K562 (cell line): ENCODE data around the gene PRRC2C. TPM values are rescaled to one million over a fixed set of nuclear protein-coding genes. Genes with fewer than 3 reads are reported as not detected.

ENCODE experiments used
- ATAC-seq: fragments of 200-7000 bp; cut with Tn5 transposase; 3 replicates; pipeline ENCODE4 v1.9.1; 2020; ENCODE audit warnings: moderate library complexity
- BruUV-seq: library from RNA; stranded (reverse); fragments of 400-500 nt; replicated peaks from 2 replicates; lab custom pipeline; 2021; lab: Mats Ljungman, UMichigan
- CTCF ChIA-PET: fragments of 300-600 bp; formaldehyde crosslinking; extraction: SDS; loops from one replicate; lab custom pipeline; 2021; ENCODE audit warnings: low intra/inter-chr PET ratio; lab: Yijun Ruan, JAX
- POLR2A ChIA-PET: fragments of 300-600, 350-650 bp; sonication (Branson Sonifier 250); formaldehyde crosslinking; extraction: SDS; loops from one replicate; lab custom pipeline; 2021; ENCODE audit warnings: antibody characterized with exemption, inconsistent platforms; lab: Yijun Ruan, JAX
- DNase-seq, 4 experiments: peaks; one replicate each; pipeline versions ENCODE4 v3.0.0 to v3.0.0-alpha.2; 2011 to 2018; ENCODE audit warnings: low spot score in 3 of 4, mixed read lengths in 3 of 4; ENCODE audit errors: extremely low read depth in 1 of 4
- FAIRE-seq: peaks from 2 replicates; lab custom pipeline; 2011; peaks lifted over from hg19 to GRCh38; lab: Jason Lieb, UNC
- H2AFZ ChIP-seq: 2 replicates; pipeline ENCODE4 v1.6.0; 2011; ENCODE audit warnings: low read depth, low read length, control low read depth, inconsistent platforms
- H3K27ac ChIP-seq: fragments of 200-600 bp; 3 replicates; pipeline ENCODE4 v1.8.0; 2011; ENCODE audit warnings: low read depth, mild to moderate bottlenecking, control low read depth, inconsistent platforms, low read length, moderate library complexity, mixed read lengths; ENCODE audit errors: extremely low read depth
- H3K27me3 ChIP-seq, 2 experiments: fragments of 300-600 bp in 1 of 2; 2 replicates in 1 of 2; 3 replicates in 1 of 2; pipeline versions ENCODE4 v1.6.0 to v1.8.0; 2011; ENCODE audit warnings: inconsistent platforms in 2 of 2, low read length in 2 of 2, mild to moderate bottlenecking in 1 of 2, mixed read lengths in 1 of 2, moderate library complexity in 1 of 2; ENCODE audit not compliant: control insufficient read depth in 2 of 2, insufficient read depth in 2 of 2
- H3K36me3 ChIP-seq: fragments of 300-600 bp; 3 replicates; pipeline ENCODE4 v1.8.0; 2011; ENCODE audit warnings: mild to moderate bottlenecking, low read length, inconsistent platforms; ENCODE audit not compliant: control insufficient read depth, insufficient read depth
- H3K4me1 ChIP-seq, 2 experiments: fragments of 200-600 bp in 1 of 2; replicated peaks in 1 of 2; 2 replicates in 1 of 2; 3 replicates in 1 of 2; pipeline versions ENCODE4 v1.5.1 to v1.8.0; 2011; ENCODE audit warnings: inconsistent platforms in 2 of 2, low read length in 2 of 2, mild to moderate bottlenecking in 1 of 2, mixed read lengths in 1 of 2, moderate library complexity in 1 of 2; ENCODE audit not compliant: control insufficient read depth in 2 of 2, insufficient read depth in 2 of 2
- H3K4me2 ChIP-seq: 2 replicates; pipeline ENCODE4 v1.6.1; 2011; ENCODE audit warnings: low read length, control low read depth, inconsistent platforms, mixed read lengths; ENCODE audit not compliant: insufficient read depth
- H3K4me3 ChIP-seq: fragments of 200-600 bp; sonication (generic), shearing (Covaris generic); 2 replicates; pipeline ENCODE4 v1.5.1; 2016; ENCODE audit warnings: control low read depth, inconsistent platforms
- H3K79me2 ChIP-seq: fragments of 200-600 bp; 3 replicates; pipeline ENCODE4 v1.8.0; 2011; ENCODE audit warnings: low read length, inconsistent platforms; ENCODE audit not compliant: control insufficient read depth, insufficient read depth
- H3K9ac ChIP-seq, 2 experiments: 2 replicates each; pipeline versions ENCODE4 v1.6.0 to v1.6.1; 2011; ENCODE audit warnings: low read depth in 2 of 2, low read length in 2 of 2, control low read depth in 1 of 2, inconsistent platforms in 1 of 2, mild to moderate bottlenecking in 1 of 2, mixed read lengths in 1 of 2; ENCODE audit not compliant: insufficient read depth in 1 of 2
- H3K9me1 ChIP-seq: one replicate; pipeline ENCODE4 v1.6.0; 2011; ENCODE audit warnings: inconsistent platforms, mild to moderate bottlenecking, low read length, moderate library complexity; ENCODE audit not compliant: control insufficient read depth, insufficient read depth
- H3K9me3 ChIP-seq: replicated peaks from 2 replicates; pipeline ENCODE4 v1.5.1; 2011; ENCODE audit warnings: low read depth, low read length, inconsistent platforms; ENCODE audit not compliant: control insufficient read depth, insufficient read depth
- H4K20me1 ChIP-seq: replicated peaks from 2 replicates; pipeline ENCODE4 v1.6.1; 2011; ENCODE audit warnings: low read length, inconsistent platforms, mixed read lengths; ENCODE audit not compliant: control insufficient read depth, insufficient read depth
- RBM15 ChIP-seq: fragments of 200-400 bp; formaldehyde crosslinking; IDR thresholded peaks from 2 replicates; pipeline ENCODE4 v1.6.1; 2018; ENCODE audit warnings: mild to moderate bottlenecking, low read length, moderate library complexity; ENCODE audit not compliant: insufficient read depth
- ZNF140 ChIP-seq: fragments of 250-450 bp; sonication (Bioruptor Pico); IDR thresholded peaks from 2 replicates; pipeline ENCODE4 v1.8.0; 2021; ENCODE audit warnings: moderate library complexity, mild to moderate bottlenecking, inconsistent platforms
- ZNF79 ChIP-seq: fragments of 250-450 bp; sonication (Bioruptor Pico); IDR thresholded peaks from 2 replicates; pipeline ENCODE4 v1.4.0; 2020; ENCODE audit warnings: low read depth, mild to moderate bottlenecking, moderate library complexity
- WGBS: fragments of 100-300 bp; shearing (Covaris generic); methylation state at CpG from one replicate; pipeline ENCODE4 v1.1.6; 2016; ENCODE audit warnings: low coverage, mixed read lengths; ENCODE audit not compliant: insufficient coverage; ENCODE audit errors: missing lambda C conversion rate; 5-methylcytosine and 5-hydroxymethylcytosine counted together
- in situ Hi-C: fragments of 300-500 bp; cut with MboI; formaldehyde crosslinking; loops from 4 replicates; pipeline ENCODE4 v1.15.0; 2018; ENCODE audit warnings: inconsistent platforms, mixed read lengths
- intact Hi-C: fragments of 100-400 bp; cut with micrococcal nuclease; formaldehyde crosslinking; loops from 2 replicates; pipeline ENCODE4 v1.14.2; 2022
- polyA plus RNA-seq, 8 experiments: library from polyadenylated mRNA; depleted of rRNA in 4 of 8; stranded (reverse) in 5 of 8; unstranded in 3 of 8; fragments of >200 nt; fragmentation: Nextera tagmentation in 2 of 8; fragmentation: Illumina TruSeq in 1 of 8; extraction: Ambion mirVana in 2 of 8; extraction: Trizol in 1 of 8; gene quantifications; 2 replicates each; pipeline versions ENCODE4 v1.2.1 to v1.2.3, GENCODE V29; 2011 to 2014; ENCODE audit warnings: inconsistent platforms in 1 of 8, missing spikeins in 1 of 8
- total RNA-seq, 7 experiments: library from RNA; depleted of rRNA in 6 of 7; stranded (reverse); fragments of >200 nt in 6 of 7; fragmentation: Illumina TruSeq in 2 of 7; extraction: Trizol in 2 of 7; gene quantifications; 2 replicates each; pipeline versions ENCODE4 v1.2.1 to v1.2.3, GENCODE V29; 2011 to 2021; ENCODE audit warnings: low replicate concordance in 1 of 7
- TF ChIP-seq, protein P1 (sequence below), 2 experiments: IDR thresholded peaks; 2 replicates each; pipeline ENCODE4 v1.6.1; 2011; ENCODE audit warnings: borderline replicate concordance in 1 of 2, control low read depth in 1 of 2, low read depth in 1 of 2, low read length in 1 of 2, mild to moderate bottlenecking in 1 of 2, mixed read lengths in 1 of 2, moderate library complexity in 1 of 2; ENCODE audit not compliant: insufficient read depth in 1 of 2, insufficient read length in 1 of 2, poor library complexity in 1 of 2, severe bottlenecking in 1 of 2; ENCODE audit errors: extremely low read depth in 1 of 2
- TF ChIP-seq, protein P2 (sequence below): fragments of 450-650 bp; formaldehyde crosslinking; IDR thresholded peaks from 2 replicates; pipeline ENCODE4 v1.4.0; 2020; ENCODE audit warnings: mild to moderate bottlenecking, moderate library complexity

PRRC2C gene
- total and polyA plus RNA-seq, 9 of the 15 experiments (the other 6 are each of a cell fraction or from before 2014, with no cell fraction given): 61.9 to 237 (median 105) TPM

DNA sequence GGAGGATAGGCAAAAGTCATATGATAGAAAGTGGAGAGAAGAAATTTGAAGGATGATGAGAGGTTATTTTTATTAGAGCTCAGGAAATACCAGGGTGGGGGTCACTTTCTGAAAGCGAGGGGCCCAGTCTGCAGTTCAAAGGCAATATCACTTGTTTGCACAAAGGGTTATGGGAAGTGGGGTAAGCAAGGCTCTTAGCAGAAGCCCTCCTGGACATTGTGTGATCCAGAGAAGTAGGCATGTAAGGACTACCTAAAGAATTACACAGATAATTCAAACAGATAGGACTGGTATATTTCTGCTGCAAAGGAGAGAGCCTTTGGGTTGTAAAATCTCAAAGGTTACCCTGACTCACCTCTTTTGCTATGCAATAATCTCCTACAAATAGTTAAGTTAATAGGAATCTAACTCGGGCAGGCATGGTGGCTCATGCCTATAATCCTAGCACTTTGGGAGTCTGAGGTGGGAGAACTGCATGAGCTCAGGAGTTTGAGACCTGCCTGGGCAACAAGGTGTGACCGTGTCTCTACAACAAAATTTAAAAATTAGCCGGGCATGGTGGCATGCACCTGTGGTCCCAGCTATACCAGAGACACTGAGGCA is 25.2 kb upstream of the PRRC2C start:
- H3K4me1 ChIP-seq: no peaks in the 10 kb centered on the region
- no peaks in the 10 kb centered on the region for H3K36me3 ChIP-seq
- ATAC-seq (peak; percentile 31), DNase-seq (no peak), FAIRE-seq (no peak)
- WGBS: 4% methylated on average over 4 of the region's 4 CpGs
- no peak overlapping the region for H3K9ac ChIP-seq
- no peaks in the 10 kb centered on the region for H3K9me3 ChIP-seq
- intact Hi-C loops: no loop called here
- ChIA-PET POLR2A (no interaction called here), CTCF (no interaction called here)
- in situ Hi-C loops: no loop called here
- no peaks in the 10 kb centered on the region for H4K20me1 ChIP-seq
- H3K4me3 ChIP-seq: no peak overlapping the region
- no peaks in the 10 kb centered on the region for H3K9me1 ChIP-seq
- H2AFZ ChIP-seq: no peak overlapping the region
- H3K27me3 ChIP-seq: peaks cover 11 to 16% of the 10 kb centered on the region in 2 experiments; a peak in 4 of 5 replicates
- H3K27ac ChIP-seq: no peak overlapping the region
- BruUV-seq: no TSS peak
- no peak overlapping the region for H3K4me2 ChIP-seq
- TF ChIP-seq ZNF79 (no peak), RBM15 (no peak), ZNF140 (CRISPR knock-in tag) (no peak)
- TF ChIP-seq, protein P1, sequence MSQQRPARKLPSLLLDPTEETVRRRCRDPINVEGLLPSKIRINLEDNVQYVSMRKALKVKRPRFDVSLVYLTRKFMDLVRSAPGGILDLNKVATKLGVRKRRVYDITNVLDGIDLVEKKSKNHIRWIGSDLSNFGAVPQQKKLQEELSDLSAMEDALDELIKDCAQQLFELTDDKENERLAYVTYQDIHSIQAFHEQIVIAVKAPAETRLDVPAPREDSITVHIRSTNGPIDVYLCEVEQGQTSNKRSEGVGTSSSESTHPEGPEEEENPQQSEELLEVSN (IDR thresholded peaks at IDR 0.05; ENCODE audit: borderline replicate concordance in 1 of 2, extremely low read depth in 1 of 2, insufficient read depth in 1 of 2, insufficient read length in 1 of 2, low read depth in 1 of 2, low read length in 1 of 2, poor library complexity in 1 of 2, severe bottlenecking in 1 of 2): no peak
- TF ChIP-seq, protein P2, sequence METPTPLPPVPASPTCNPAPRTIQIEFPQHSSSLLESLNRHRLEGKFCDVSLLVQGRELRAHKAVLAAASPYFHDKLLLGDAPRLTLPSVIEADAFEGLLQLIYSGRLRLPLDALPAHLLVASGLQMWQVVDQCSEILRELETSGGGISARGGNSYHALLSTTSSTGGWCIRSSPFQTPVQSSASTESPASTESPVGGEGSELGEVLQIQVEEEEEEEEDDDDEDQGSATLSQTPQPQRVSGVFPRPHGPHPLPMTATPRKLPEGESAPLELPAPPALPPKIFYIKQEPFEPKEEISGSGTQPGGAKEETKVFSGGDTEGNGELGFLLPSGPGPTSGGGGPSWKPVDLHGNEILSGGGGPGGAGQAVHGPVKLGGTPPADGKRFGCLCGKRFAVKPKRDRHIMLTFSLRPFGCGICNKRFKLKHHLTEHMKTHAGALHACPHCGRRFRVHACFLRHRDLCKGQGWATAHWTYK: no peak
- H3K79me2 ChIP-seq: no peaks in the 10 kb centered on the region
